K562 (cell line): ENCODE data around the gene ANKRD13B. TPM values are rescaled to one million over a fixed set of nuclear protein-coding genes. Genes with fewer than 3 reads are reported as not detected.

Experiments
- ATAC-seq: fragments of 200-7000 bp; cut with Tn5 transposase; 3 replicates; pipeline ENCODE4 v1.9.1; 2020; ENCODE audit warnings: moderate library complexity
- BruUV-seq: library from RNA; stranded (reverse); fragments of 400-500 nt; replicated peaks from 2 replicates; lab custom pipeline; 2021; lab: Mats Ljungman, UMichigan
- CTCF ChIA-PET: fragments of 300-600 bp; formaldehyde crosslinking; extraction: SDS; loops from one replicate; lab custom pipeline; 2021; ENCODE audit warnings: low intra/inter-chr PET ratio; lab: Yijun Ruan, JAX
- POLR2A ChIA-PET: fragments of 300-600, 350-650 bp; sonication (Branson Sonifier 250); formaldehyde crosslinking; extraction: SDS; loops from one replicate; lab custom pipeline; 2021; ENCODE audit warnings: antibody characterized with exemption, inconsistent platforms; lab: Yijun Ruan, JAX
- DNase-seq, 4 experiments: peaks; one replicate each; pipeline versions ENCODE4 v3.0.0 to v3.0.0-alpha.2; 2011 to 2018; ENCODE audit warnings: low spot score in 3 of 4, mixed read lengths in 3 of 4; ENCODE audit errors: extremely low read depth in 1 of 4
- FAIRE-seq: peaks from 2 replicates; lab custom pipeline; 2011; peaks lifted over from hg19 to GRCh38; lab: Jason Lieb, UNC
- H2AFZ ChIP-seq: 2 replicates; pipeline ENCODE4 v1.6.0; 2011; ENCODE audit warnings: low read depth, low read length, control low read depth, inconsistent platforms
- H3K27ac ChIP-seq: fragments of 200-600 bp; 3 replicates; pipeline ENCODE4 v1.8.0; 2011; ENCODE audit warnings: low read depth, mild to moderate bottlenecking, control low read depth, inconsistent platforms, low read length, moderate library complexity, mixed read lengths; ENCODE audit errors: extremely low read depth
- H3K27me3 ChIP-seq, 2 experiments: fragments of 300-600 bp in 1 of 2; 2 replicates in 1 of 2; 3 replicates in 1 of 2; pipeline versions ENCODE4 v1.6.0 to v1.8.0; 2011; ENCODE audit warnings: inconsistent platforms in 2 of 2, low read length in 2 of 2, mild to moderate bottlenecking in 1 of 2, mixed read lengths in 1 of 2, moderate library complexity in 1 of 2; ENCODE audit not compliant: control insufficient read depth in 2 of 2, insufficient read depth in 2 of 2
- H3K36me3 ChIP-seq: fragments of 300-600 bp; 3 replicates; pipeline ENCODE4 v1.8.0; 2011; ENCODE audit warnings: mild to moderate bottlenecking, low read length, inconsistent platforms; ENCODE audit not compliant: control insufficient read depth, insufficient read depth
- H3K4me1 ChIP-seq, 2 experiments: fragments of 200-600 bp in 1 of 2; replicated peaks in 1 of 2; 2 replicates in 1 of 2; 3 replicates in 1 of 2; pipeline versions ENCODE4 v1.5.1 to v1.8.0; 2011; ENCODE audit warnings: inconsistent platforms in 2 of 2, low read length in 2 of 2, mild to moderate bottlenecking in 1 of 2, mixed read lengths in 1 of 2, moderate library complexity in 1 of 2; ENCODE audit not compliant: control insufficient read depth in 2 of 2, insufficient read depth in 2 of 2
- H3K4me2 ChIP-seq: 2 replicates; pipeline ENCODE4 v1.6.1; 2011; ENCODE audit warnings: low read length, control low read depth, inconsistent platforms, mixed read lengths; ENCODE audit not compliant: insufficient read depth
- H3K4me3 ChIP-seq: fragments of 200-600 bp; sonication (generic), shearing (Covaris generic); 2 replicates; pipeline ENCODE4 v1.5.1; 2016; ENCODE audit warnings: control low read depth, inconsistent platforms
- H3K79me2 ChIP-seq: fragments of 200-600 bp; 3 replicates; pipeline ENCODE4 v1.8.0; 2011; ENCODE audit warnings: low read length, inconsistent platforms; ENCODE audit not compliant: control insufficient read depth, insufficient read depth
- H3K9ac ChIP-seq, 2 experiments: 2 replicates each; pipeline versions ENCODE4 v1.6.0 to v1.6.1; 2011; ENCODE audit warnings: low read depth in 2 of 2, low read length in 2 of 2, control low read depth in 1 of 2, inconsistent platforms in 1 of 2, mild to moderate bottlenecking in 1 of 2, mixed read lengths in 1 of 2; ENCODE audit not compliant: insufficient read depth in 1 of 2
- H3K9me1 ChIP-seq: one replicate; pipeline ENCODE4 v1.6.0; 2011; ENCODE audit warnings: inconsistent platforms, mild to moderate bottlenecking, low read length, moderate library complexity; ENCODE audit not compliant: control insufficient read depth, insufficient read depth
- H3K9me3 ChIP-seq: replicated peaks from 2 replicates; pipeline ENCODE4 v1.5.1; 2011; ENCODE audit warnings: low read depth, low read length, inconsistent platforms; ENCODE audit not compliant: control insufficient read depth, insufficient read depth
- H4K20me1 ChIP-seq: replicated peaks from 2 replicates; pipeline ENCODE4 v1.6.1; 2011; ENCODE audit warnings: low read length, inconsistent platforms, mixed read lengths; ENCODE audit not compliant: control insufficient read depth, insufficient read depth
- CREM ChIP-seq: IDR thresholded peaks from 2 replicates; pipeline ENCODE4 v1.6.1; 2014; ENCODE audit warnings: antibody characterized with exemption, low read depth
- EZH2 ChIP-seq: IDR thresholded peaks from 2 replicates; pipeline ENCODE4 v1.6.1; 2012; ENCODE audit warnings: low read depth, mild to moderate bottlenecking, inconsistent platforms, low read length, borderline replicate concordance
- KLF16 ChIP-seq: IDR thresholded peaks from 2 replicates; pipeline ENCODE4 v1.6.1; 2016; ENCODE audit warnings: antibody characterized with exemption
- PHF8 ChIP-seq: fragments of 200-600 bp; sonication (generic); IDR thresholded peaks from 2 replicates; pipeline ENCODE4 v1.6.1; 2012; ENCODE audit warnings: mixed run types, mild to moderate bottlenecking, inconsistent platforms, low read length, moderate library complexity, borderline replicate concordance
- RBM25 ChIP-seq: fragments of 200-400 bp; formaldehyde crosslinking; IDR thresholded peaks from 2 replicates; pipeline ENCODE4 v1.6.1; 2018; ENCODE audit warnings: low read length, low read depth, moderate library complexity; ENCODE audit not compliant: severe bottlenecking
- XRCC3 ChIP-seq: fragments of 450-650 bp; IDR thresholded peaks from 2 replicates; pipeline ENCODE4 v1.6.1; 2017; ENCODE audit warnings: mild to moderate bottlenecking, moderate library complexity
- ZNF134 ChIP-seq: fragments of 250-450 bp; sonication (Bioruptor Pico); conservative IDR thresholded peaks from 2 replicates; pipeline ENCODE4 v1.4.0; 2020
- ZNF584 ChIP-seq: fragments of 200-800 bp; sonication (Bioruptor generic); IDR thresholded peaks from 2 replicates; pipeline ENCODE4 v1.6.1; 2016; ENCODE audit warnings: low read depth, mild to moderate bottlenecking, missing genetic modification characterization, missing compliant biosample characterization
- WGBS: fragments of 100-300 bp; shearing (Covaris generic); methylation state at CpG from one replicate; pipeline ENCODE4 v1.1.6; 2016; ENCODE audit warnings: low coverage, mixed read lengths; ENCODE audit not compliant: insufficient coverage; ENCODE audit errors: missing lambda C conversion rate; 5-methylcytosine and 5-hydroxymethylcytosine counted together
- in situ Hi-C: fragments of 300-500 bp; cut with MboI; formaldehyde crosslinking; loops from 4 replicates; pipeline ENCODE4 v1.15.0; 2018; ENCODE audit warnings: inconsistent platforms, mixed read lengths
- intact Hi-C: fragments of 100-400 bp; cut with micrococcal nuclease; formaldehyde crosslinking; loops from 2 replicates; pipeline ENCODE4 v1.14.2; 2022
- polyA plus RNA-seq, 8 experiments: library from polyadenylated mRNA; depleted of rRNA in 4 of 8; stranded (reverse) in 5 of 8; unstranded in 3 of 8; fragments of >200 nt; fragmentation: Nextera tagmentation in 2 of 8; fragmentation: Illumina TruSeq in 1 of 8; extraction: Ambion mirVana in 2 of 8; extraction: Trizol in 1 of 8; gene quantifications; 2 replicates each; pipeline versions ENCODE4 v1.2.1 to v1.2.3, GENCODE V29; 2011 to 2014; ENCODE audit warnings: inconsistent platforms in 1 of 8, missing spikeins in 1 of 8
- total RNA-seq, 7 experiments: library from RNA; depleted of rRNA in 6 of 7; stranded (reverse); fragments of >200 nt in 6 of 7; fragmentation: Illumina TruSeq in 2 of 7; extraction: Trizol in 2 of 7; gene quantifications; 2 replicates each; pipeline versions ENCODE4 v1.2.1 to v1.2.3, GENCODE V29; 2011 to 2021; ENCODE audit warnings: low replicate concordance in 1 of 7
- TF ChIP-seq, protein P1 (sequence below): sonication (generic); formaldehyde crosslinking; IDR thresholded peaks from 2 replicates; pipeline ENCODE4 v1.8.0; 2022; ENCODE audit warnings: mild to moderate bottlenecking, low read depth, missing genetic modification reagents

Gene ANKRD13B
- total and polyA plus RNA-seq, 9 of the 15 experiments (the other 6 are each of a cell fraction or from before 2014, with no cell fraction given), result 0.15 to 28.1 (median 4.6) TPM

- no peak for DNase-seq
- no peak overlapping the region for H3K4me2 ChIP-seq
- ATAC-seq, result no peak
Observed at GRCh38 chr17:29655323-29655722, 62.4 kb downstream of the ANKRD13B start.

More at GRCh38 chr17:29655323-29655722, 62.4 kb downstream of the ANKRD13B start:
- BruUV-seq, result no TSS peak
- H4K20me1 ChIP-seq, result no peaks in the 10 kb centered on the region
- H3K4me1 ChIP-seq, result peaks cover 5 to 18% of the 10 kb centered on the region in 2 experiments; a peak in 4 of 5 replicates
- intact Hi-C loops (no loop called here), in situ Hi-C loops (no loop called here)
- FAIRE-seq, result no peak
- WGBS, result 61% methylated on average over 6 of the region's 6 CpGs
- no peaks in the 10 kb centered on the region for H3K9me1 ChIP-seq
- no peak overlapping the region for H2AFZ ChIP-seq
- no peak overlapping the region for H3K9ac ChIP-seq
- H3K9me3 ChIP-seq, result no peaks in the 10 kb centered on the region
- H3K27me3 ChIP-seq, result no peaks in the 10 kb centered on the region
- POLR2A ChIA-PET, result interaction anchor here (0.7 to 2.0 kb wide), 6 partner anchors 12 to 67 kb away, joined by 3 to 8 read pairs (median 4); no protein-coding TSS in a partner anchor
- H3K27ac ChIP-seq, result no peak overlapping the region
- no peaks in the 10 kb centered on the region for H3K36me3 ChIP-seq
- TF ChIP-seq ZNF134 (CRISPR knock-in tag) (no peak), ZNF584 (CRISPR knock-in tag) (no peak), KLF16 (no peak), CREM (no peak), EZH2 (no peak), XRCC3 (no peak), PHF8 (no peak), RBM25 (no peak)
- TF ChIP-seq, protein P1, sequence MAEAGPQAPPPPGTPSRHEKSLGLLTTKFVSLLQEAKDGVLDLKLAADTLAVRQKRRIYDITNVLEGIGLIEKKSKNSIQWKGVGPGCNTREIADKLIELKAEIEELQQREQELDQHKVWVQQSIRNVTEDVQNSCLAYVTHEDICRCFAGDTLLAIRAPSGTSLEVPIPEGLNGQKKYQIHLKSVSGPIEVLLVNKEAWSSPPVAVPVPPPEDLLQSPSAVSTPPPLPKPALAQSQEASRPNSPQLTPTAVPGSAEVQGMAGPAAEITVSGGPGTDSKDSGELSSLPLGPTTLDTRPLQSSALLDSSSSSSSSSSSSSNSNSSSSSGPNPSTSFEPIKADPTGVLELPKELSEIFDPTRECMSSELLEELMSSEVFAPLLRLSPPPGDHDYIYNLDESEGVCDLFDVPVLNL (CRISPR knock-in tag), result no peak
- TF ChIP-seq, all 486 proteins: peak for 0
- H3K4me3 ChIP-seq, result no peak overlapping the region
- CTCF ChIA-PET, result no interaction called here
- H3K79me2 ChIP-seq, result no peaks in the 10 kb centered on the region
